GM20431 (cell line): ENCODE data around the gene ATE1.

Source experiments
- in situ Hi-C: fragments of 300-500 bp; cut with MseI, MboI; formaldehyde crosslinking; loops from one replicate; pipeline ENCODE4 v1.15.0; 2020; ENCODE audit warnings: low sequenced_read_pairs; ENCODE audit not compliant: unreplicated experiment

The ATE1 gene

DNA sequence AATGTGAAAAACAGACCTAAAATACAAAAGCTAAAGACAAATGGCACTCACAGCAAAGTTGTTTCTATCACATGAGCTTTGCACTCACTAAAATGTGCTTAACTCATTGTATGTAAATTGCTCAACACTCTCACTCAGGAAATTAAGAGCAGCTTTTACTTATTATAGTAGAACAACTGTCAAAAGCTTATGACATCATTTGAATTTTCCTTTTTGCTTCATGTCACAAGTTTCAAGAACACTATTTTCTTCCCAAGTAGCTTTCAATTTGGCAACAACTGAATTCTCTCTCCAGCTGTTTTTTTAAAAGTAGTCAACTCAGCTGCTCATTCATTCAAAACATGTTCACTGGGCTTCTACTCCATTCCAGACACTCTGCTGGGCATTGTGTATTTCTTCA is 46.9 kb downstream of the ATE1 start:
- in situ Hi-C loops: loop anchor here (25.0 kb wide), 1 partner anchor 944 kb away; no protein-coding TSS in a partner anchor

DNA sequence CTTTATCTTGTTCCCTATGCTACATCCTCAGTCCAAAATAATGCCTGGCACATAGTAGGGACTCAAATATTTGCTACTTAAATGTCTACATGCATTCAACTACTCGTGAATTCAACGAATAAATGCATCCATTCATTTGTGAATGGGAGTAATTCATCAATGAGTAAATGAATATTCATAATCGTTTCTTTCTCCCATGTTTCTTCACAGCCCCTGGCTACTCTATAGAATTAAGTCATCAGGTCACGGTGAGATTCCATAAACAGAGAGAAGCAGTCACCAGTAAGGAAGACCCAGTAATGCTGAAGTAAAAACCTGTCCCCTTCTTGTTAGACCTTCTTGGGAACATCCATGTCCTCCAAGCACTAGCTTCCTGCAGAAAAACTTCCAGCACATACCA is 48.4 kb downstream of the ATE1 start:
- in situ Hi-C loops: loop anchor here (25.0 kb wide), 1 partner anchor 942 kb away; no protein-coding TSS in a partner anchor

DNA sequence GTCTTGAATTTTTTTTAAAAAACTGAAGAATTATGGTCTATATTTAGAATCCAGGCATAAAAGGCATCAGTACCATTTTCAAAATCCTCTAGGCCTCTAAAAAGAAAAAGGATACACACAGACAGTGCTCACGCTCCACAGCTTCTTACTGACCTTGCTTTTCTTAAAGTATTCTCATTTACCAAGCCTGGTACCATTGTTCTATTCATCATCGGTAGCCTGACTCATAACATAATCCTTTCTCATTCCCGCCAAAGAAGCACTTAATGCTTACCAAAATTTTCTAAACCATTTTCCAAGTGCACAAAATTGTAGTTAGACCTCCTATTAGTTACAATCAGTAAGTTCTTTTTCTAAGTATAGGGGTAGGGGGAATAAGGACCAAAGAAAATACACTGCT is 54.6 kb downstream of the ATE1 start:
- in situ Hi-C loops: no loop called here

DNA sequence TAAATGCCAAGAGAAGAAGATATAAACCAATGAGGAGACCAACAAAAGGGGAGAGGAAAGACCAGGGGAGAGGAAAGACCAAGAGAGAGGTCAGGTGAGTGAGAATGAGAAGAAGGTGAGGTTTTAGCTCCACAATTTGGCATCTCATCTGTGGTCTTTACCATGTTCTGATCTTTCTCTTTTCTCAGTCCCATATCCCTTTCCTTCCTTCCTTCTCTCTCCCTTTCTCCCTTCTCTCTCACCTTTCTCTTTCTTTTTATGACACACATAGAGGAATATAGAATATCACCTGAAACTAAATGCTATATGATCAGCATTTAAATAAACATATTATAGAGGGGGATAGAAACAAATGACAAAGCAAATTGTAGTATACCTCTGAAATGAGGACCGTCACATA is 57.4 kb downstream of the ATE1 start:
- in situ Hi-C loops: no loop called here

DNA sequence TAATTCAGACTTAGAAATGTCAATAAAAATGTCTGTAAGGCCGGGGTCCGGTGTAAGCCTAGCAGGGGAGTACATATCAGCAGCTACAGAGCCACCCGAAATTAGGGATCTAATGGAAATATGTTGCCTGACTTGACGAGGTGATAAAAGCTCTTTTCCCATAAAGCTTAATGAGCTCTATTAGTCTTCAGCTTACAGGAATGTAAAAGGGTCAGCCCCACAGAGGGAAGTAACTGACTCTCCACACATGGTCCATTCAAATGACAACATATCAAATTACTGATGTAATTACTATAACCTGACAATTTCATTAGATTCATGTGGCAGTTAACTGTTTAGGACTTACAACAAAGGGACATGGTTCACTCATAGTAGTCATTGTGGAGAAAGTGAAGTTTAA is 62.3 kb downstream of the ATE1 start:
- in situ Hi-C loops: no loop called here

DNA sequence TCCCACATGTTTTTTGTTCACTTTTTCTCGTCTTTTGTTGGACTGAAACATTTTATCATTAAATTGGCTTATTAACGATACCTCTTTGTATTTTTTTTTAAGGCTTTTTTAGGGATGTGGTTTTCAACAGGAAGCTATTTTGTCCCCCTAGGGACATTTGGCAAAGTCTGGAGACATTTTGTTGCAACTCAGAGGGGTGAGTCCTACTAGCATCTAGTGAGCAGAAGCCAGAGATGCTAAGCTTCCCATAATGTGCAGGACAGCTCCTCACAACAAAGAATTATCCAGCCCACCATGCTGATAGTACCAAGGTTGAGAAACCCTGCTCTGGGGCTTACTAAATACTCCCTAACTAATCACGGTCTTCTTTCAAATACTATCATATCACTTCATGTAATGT is 63.2 kb downstream of the ATE1 start:
- in situ Hi-C loops: no loop called here

DNA sequence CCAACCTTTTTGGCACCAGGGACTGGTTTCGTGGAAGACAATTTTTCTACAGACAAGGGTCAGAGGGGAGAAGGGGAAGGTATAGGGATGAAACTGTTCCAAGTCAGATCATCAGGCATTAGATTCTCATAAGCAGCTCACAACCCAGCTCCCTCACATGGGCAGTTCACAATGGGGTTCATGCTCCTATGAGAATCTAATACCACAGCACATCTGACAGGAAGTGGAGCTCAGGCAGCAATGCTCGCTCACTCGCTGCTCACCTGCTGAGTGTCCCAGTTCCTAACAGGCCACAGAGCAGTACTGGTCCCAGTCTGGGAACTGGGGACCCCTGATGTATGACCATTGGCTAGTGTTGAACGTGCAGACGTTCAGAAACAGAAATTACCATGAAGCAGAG is 63.7 kb downstream of the ATE1 start:
- in situ Hi-C loops: no loop called here

DNA sequence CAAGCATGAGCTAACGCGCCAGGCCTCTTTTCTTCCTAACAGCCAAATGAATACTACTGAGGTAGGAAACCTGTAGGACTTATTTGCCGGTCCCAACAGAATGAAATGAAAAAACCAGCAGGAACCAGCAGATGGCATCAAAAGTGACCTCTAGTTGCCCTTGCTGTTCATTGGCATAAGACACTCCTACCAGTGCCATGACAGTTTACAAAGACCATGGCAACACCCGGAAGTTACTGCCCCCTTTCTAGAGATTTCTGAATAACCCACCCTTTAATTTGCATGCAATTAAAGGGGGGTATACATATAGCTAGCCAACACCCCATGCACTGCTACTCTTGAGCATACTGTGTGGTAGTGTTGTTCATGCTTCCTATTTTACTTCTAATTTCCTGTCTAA is 65.2 kb downstream of the ATE1 start:
- in situ Hi-C loops: no loop called here

DNA sequence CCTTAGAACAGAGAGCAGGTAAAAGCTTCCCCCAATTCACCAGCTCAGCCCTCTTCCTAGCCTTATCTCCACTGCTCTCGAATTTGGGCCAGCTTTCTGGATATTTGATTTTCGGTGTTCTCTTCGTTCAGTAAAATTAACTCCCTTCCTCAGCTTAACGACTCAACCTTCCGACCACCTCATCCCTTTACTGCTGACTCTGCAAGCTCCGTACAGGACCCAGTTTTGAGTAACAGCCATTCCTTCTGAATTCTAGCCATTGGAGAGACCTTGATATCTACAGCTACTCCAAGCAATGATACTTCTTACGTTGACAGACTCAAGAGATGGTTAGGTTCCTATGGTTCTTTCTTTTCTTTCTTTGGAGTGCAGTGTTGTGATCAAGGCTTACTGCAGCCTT is 65.8 kb downstream of the ATE1 start:
- in situ Hi-C loops: no loop called here

DNA sequence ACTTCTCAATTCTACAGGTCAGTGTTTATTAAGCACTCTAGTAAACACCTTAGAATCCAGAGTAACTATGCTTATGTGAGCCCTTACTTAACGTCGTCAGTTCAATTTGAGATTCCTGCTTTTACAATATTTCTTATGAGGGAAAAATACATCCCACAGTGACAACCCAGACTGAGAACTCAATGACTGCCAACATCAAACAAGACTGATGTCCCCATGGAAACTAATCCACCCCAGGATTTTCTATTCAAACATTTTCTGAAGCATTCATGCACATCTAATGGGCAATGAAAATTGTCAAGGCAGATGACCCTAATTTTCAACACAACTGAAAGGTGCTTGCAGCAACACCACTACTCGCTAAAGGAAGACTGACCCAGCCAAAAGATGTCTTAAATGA is 67.0 kb downstream of the ATE1 start:
- in situ Hi-C loops: no loop called here

DNA sequence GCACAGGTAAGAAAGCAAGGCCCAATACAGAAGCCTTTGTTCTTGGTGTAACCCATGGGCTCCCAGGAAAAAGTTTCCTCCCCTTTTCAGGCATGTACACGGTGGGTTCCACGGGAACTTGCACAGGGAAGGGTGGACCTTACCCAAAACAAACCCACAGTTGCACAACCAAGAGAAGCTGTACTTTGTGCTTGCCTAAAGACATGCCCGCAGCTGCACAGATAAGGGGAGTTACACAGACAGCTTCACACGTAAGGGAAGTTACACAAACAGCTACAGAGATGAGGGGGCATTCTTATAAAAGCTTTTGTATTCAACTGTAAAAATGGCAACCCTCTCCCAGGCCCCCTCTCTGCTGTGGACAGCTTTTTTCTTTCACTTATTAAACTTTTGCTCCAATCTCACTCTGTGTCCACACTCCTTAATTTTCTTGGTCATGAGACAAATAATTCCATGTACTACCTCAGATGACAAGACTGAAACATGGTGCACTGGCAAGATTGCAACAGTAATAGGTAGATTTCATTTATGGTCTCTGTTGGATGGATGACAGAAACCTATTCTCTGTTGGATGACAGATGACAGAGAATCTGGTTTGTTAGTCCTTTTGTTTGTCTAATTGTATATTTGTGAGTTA is 72.9 kb downstream of the ATE1 start:
- in situ Hi-C loops: no loop called here

DNA sequence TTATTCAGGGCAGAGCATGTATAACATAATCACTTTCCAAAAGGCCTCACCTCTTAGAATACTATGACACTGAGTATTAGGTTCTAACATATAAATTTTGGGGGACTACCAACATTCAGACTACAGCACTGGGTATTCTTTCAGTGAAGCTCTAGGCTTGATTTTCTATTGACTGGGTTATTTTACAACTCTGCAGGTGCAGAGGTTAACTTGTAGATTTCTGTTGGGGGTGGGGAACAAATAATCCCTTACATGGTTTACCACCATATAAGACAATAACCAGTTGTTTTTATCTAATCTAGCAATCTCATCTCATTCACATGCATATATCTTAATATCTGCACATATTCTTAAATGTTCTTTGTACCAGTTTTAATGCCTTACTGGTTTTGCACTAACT is 73.9 kb downstream of the ATE1 start:
- in situ Hi-C loops: no loop called here

DNA sequence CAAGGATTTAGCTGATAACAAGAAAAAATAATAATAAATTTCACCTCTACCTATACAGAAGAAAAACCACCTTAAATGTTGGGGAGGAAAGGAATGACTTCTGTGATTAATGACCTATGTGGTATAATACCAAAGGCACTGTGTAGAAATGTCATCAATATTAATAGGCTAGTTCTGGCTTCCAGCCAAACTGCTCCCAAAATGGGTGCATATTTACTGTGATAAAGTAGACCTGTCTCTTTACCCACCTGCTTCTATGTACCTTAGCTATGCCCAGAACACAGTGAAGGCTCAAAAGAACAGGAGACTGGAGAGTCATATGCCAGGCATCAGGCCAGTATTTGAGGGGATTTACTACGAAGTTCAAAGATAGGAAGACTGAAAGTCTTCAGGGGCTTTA is 76.0 kb downstream of the ATE1 start:
- in situ Hi-C loops: no loop called here

DNA sequence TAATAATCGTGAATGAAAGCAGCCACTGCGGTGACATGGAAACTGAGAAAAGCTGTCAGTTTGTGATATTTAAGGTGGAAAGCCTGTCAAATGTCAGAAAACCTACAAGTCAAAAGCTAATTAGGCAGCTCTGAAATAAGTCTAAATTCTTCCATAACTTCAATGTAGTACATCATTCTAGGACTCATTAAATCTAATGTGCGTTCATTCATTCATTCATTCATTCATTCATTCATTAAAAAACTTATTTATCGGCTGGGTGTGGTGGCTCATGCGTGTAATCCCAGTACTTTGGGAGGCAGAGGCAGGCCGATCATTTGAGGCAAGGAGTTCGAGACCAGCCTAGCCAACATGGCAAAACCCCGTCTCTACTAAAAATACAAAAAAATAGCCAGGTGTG is 79.7 kb downstream of the ATE1 start:
- in situ Hi-C loops: no loop called here

DNA sequence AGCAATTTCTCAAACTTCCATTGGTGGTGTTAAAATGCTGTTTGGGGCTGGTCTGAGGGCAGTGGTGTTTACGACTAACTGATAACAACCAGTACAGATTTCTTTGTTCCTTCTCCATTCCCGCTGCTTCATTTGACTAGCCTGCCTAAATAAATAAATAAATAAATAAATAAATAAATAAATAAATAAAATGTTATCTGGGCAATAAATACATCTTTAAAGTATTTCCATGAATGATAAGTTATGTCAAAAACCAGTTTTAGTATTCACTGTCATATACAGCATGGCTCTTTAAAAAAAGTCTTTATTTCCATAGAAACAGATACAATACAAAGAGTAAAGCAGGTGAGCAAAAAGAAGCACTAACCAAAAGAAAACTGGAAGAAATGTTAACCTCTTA is 81.3 kb downstream of the ATE1 start:
- in situ Hi-C loops: no loop called here

DNA sequence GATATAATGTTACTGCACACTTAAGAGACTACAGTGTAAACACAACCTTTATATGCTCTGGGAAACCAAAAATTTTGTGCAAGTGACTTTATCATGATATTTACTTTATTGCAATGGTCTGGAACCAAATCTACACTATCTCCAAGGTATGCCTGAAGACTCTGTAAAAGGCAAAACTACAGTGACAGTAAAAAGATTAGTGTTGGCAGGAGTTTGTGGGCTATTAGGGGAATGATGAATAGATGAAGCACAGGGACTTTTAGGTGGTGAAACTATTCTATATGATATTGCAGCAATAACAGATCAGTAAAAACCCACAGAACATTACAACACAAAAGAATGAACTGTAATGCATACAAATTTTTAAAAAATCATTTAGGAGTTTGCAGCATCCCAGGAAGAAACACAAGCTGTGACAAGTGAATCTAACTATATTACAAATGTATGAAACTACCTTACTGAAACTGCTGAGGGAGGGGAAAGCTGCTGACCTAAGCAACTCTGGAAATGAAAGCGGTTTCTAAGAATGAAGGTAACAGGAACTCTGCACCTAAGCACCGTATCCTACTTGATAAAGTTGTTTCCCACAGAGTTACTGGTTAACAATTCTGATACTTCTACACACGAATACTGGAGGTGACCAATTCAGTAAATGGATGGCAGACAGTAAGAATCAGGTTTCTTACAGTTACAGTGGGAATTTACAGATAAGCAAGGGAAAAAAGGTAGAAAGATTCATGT is 82.6 kb downstream of the ATE1 start:
- in situ Hi-C loops: no loop called here

DNA sequence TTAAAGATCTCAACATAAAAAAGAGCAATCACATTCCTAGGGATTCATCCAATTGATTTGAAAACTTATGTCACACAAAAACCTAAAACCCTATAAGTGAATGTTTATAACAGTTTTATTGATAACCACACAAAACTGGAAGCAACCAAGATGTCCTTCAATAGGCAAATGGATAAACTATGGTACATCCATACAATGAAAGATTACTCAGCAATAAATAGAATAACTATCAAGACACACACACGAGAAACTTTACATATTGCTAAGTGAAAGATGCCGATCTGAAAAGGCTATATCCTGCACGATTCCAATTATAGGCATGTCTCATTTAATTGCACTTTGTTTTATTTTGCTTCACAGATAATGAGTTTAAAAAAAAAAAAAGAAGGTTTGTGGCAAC is 83.3 kb downstream of the ATE1 start:
- in situ Hi-C loops: no loop called here

DNA sequence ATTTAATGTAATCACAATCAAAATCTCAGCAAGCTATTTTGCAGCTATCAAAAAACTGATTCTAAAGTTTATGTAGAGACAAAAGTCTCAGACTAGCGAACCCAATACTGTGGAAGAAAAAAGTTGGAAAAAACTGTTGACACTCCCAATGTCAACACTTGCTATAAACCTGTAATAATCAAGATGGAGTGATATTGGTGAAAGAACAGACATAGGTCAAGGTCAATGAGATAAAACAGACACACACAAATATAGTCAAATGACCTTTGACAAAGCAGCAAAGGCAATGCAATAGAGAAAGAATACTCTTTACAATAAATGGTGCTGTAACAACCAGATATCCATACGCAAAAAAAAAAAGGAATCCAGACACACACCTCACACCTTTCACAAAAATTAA is 84.5 kb downstream of the ATE1 start:
- in situ Hi-C loops: no loop called here

DNA sequence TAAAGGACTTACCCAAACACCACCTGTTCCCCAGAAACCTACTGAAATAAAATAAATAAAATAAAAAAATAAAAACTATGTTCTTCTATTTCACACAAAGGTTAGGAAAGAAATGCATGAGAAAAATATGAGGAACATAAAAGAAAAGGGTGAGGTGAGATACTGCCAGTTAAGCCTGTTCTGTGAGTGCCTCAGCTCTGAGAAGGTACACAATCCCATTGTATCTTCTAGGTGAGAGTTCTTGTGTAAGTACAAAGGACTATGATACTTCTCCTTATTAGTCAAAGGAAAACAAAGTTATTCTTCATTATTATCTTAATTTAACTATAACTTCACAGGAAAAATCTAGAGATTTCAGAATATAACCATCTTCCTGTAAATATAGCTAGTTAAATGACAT is 86.0 kb downstream of the ATE1 start:
- in situ Hi-C loops: no loop called here

DNA sequence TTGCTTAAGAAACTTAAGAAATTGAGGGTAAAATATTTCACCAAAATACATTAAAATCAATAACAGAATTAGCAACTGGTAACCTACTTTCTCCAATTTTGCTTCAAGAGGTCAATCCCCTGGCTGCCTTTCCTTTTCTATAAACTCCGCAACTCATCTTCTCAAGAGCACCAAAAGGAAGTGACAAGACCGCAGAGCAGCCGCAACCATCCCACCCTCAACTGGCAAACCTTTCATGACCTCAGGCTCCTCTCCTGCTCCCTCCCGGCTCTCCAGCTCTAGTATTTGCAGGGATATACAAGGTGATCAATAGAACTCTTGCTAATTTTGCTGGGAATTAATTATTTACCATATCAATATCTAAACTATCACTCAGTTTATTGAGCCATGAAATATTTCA is 88.9 kb downstream of the ATE1 start:
- in situ Hi-C loops: no loop called here

DNA sequence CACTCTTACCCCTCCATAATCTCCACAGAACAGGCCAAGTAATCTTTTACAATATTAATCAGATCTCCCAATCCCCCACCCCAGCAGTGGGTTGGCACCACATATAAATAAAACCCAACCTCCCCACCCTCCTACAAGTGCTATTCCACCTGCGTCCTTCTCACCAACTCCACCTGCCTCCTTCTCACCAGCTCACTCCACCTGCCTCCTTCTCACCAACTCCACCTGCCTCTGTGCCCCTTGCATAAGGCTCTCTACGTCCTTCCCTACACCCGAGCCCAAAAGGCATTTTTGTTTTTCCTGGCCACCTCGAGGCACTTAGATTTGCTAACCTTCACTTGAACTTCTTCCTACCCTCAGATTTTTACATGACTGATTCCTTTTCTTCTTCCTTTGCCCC is 89.7 kb downstream of the ATE1 start:
- in situ Hi-C loops: no loop called here

DNA sequence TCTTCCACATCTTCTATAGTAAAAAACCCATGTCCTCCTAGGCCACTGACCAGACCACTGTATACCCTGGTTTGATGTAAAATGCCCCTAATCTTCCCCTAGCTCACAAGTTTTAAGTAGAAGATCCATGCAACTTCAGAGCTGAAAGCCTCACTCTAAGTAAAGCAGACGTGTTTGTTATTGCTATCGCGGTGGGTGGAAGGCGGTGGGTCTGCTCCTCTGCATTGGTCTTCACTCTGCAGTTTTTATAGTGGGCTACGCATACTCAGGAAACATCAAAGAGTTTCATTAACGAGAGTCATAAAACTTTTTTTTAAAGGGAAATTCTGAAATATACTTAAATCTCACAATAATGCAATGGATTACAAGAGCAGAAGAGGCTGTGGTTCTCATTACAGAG is 91.7 kb downstream of the ATE1 start:
- in situ Hi-C loops: no loop called here
